SK-N-SH (cell line): ENCODE measurements around the gene SERINC1. TPM values are rescaled to one million over a fixed set of nuclear protein-coding genes. Genes with fewer than 3 reads are reported as not detected.

ENCODE experiments used
- CTCF ChIA-PET: fragments of 300-600, 350-600 bp; formaldehyde crosslinking; extraction: SDS; loops from one replicate; lab custom pipeline; 2021; lab: Yijun Ruan, JAX
- POLR2A ChIA-PET: fragments of 350-600 bp; sonication (Branson Sonifier 250); formaldehyde crosslinking; extraction: SDS; loops from one replicate; lab custom pipeline; 2020; ENCODE audit warnings: antibody characterized with exemption, inconsistent platforms; lab: Yijun Ruan, JAX
- DNase-seq: peaks from one replicate; pipeline ENCODE4 v3.0.0; 2012
- H2AFZ ChIP-seq: fragments of 200-600 bp; sonication (generic); 2 replicates; pipeline ENCODE4 v1.8.1; 2016; ENCODE audit warnings: antibody characterized with exemption, mild to moderate bottlenecking, low read depth
- H3F3A ChIP-seq: fragments of 200-600 bp; sonication (generic); replicated peaks from 2 replicates; pipeline ENCODE3; 2016; ENCODE audit warnings: antibody characterized with exemption, mild to moderate bottlenecking; ENCODE audit not compliant: insufficient read depth
- H3K27ac ChIP-seq, 2 experiments: fragments of 200-500 bp in 1 of 2; fragments of 200-600 bp in 1 of 2; sonication (Bioruptor generic) in 1 of 2; sonication (generic), shearing (Covaris generic) in 1 of 2; 2 replicates each; pipeline versions ENCODE4 v1.5.1 to v1.6.1; 2014 to 2016; ENCODE audit warnings: low read depth in 2 of 2, inconsistent platforms in 1 of 2, low read length in 1 of 2, mild to moderate bottlenecking in 1 of 2, mixed read lengths in 1 of 2
- H3K27me3 ChIP-seq: fragments of 200-600 bp; sonication (generic), shearing (Covaris generic); 2 replicates; pipeline ENCODE4 v1.6.1; 2016; ENCODE audit warnings: mixed run types; ENCODE audit not compliant: insufficient read depth
- H3K36me3 ChIP-seq, 2 experiments: fragments of 200-500 bp in 1 of 2; fragments of 200-600 bp in 1 of 2; sonication (Bioruptor generic) in 1 of 2; sonication (generic) in 1 of 2; replicated peaks in 1 of 2; 2 replicates each; pipeline versions ENCODE3 to v1.5.1; 2014 to 2016; ENCODE audit warnings: low read length in 1 of 2, mild to moderate bottlenecking in 1 of 2; ENCODE audit not compliant: insufficient read depth in 2 of 2, control insufficient read depth in 1 of 2
- H3K4me1 ChIP-seq, 2 experiments: fragments of 200-500 bp in 1 of 2; fragments of 200-600 bp in 1 of 2; sonication (Bioruptor generic) in 1 of 2; sonication (generic), shearing (Covaris generic) in 1 of 2; 2 replicates each; pipeline versions ENCODE4 v1.5.1 to v1.6.1; 2014 to 2016; ENCODE audit warnings: low read depth in 1 of 2, low read length in 1 of 2, mixed run types in 1 of 2; ENCODE audit not compliant: insufficient read depth in 2 of 2, control insufficient read depth in 1 of 2
- H3K4me2 ChIP-seq: fragments of 200-600 bp; sonication (generic), shearing (Covaris generic); 2 replicates; pipeline ENCODE4 v1.6.1; 2017; ENCODE audit warnings: mixed run types
- H3K4me3 ChIP-seq, 2 experiments: fragments of 200-500 bp in 1 of 2; fragments of 200-600 bp in 1 of 2; sonication (Bioruptor generic) in 1 of 2; sonication (generic), shearing (Covaris generic) in 1 of 2; 2 replicates each; pipeline versions ENCODE4 v1.5.1 to v1.8.1; 2014 to 2016; ENCODE audit warnings: low read depth in 2 of 2, inconsistent platforms in 1 of 2, low read length in 1 of 2, mild to moderate bottlenecking in 1 of 2, mixed read lengths in 1 of 2, moderate library complexity in 1 of 2
- H3K79me2 ChIP-seq: fragments of 200-600 bp; sonication (generic); 2 replicates; pipeline ENCODE4 v1.8.1; 2017; ENCODE audit warnings: mild to moderate bottlenecking; ENCODE audit not compliant: insufficient read depth
- H3K9ac ChIP-seq: fragments of 200-600 bp; sonication (generic); 2 replicates; pipeline ENCODE4 v1.6.1; 2017; ENCODE audit warnings: mixed run types
- H3K9me2 ChIP-seq: fragments of 200-600 bp; sonication (generic); 2 replicates; pipeline ENCODE4 v1.6.1; 2017; ENCODE audit warnings: mixed run types
- H3K9me3 ChIP-seq: fragments of 200-600 bp; sonication (generic); 2 replicates; pipeline ENCODE4 v1.6.1; 2017; ENCODE audit warnings: mixed run types, mild to moderate bottlenecking, moderate library complexity
- H4K20me1 ChIP-seq: fragments of 200-600 bp; sonication (generic); 2 replicates; pipeline ENCODE4 v1.6.1; 2017; ENCODE audit warnings: mild to moderate bottlenecking, mixed run types; ENCODE audit not compliant: insufficient read depth
- ELF1 ChIP-seq: IDR thresholded peaks from 2 replicates; pipeline ENCODE4 v1.4.0; 2012
- GABPA ChIP-seq: IDR thresholded peaks from 2 replicates; pipeline ENCODE4 v1.4.0; 2012; ENCODE audit warnings: low read depth, mild to moderate bottlenecking
- MAX ChIP-seq: IDR thresholded peaks from 2 replicates; pipeline ENCODE4 v1.4.0; 2012; ENCODE audit warnings: low read depth
- MXI1 ChIP-seq: IDR thresholded peaks from 2 replicates; pipeline ENCODE4 v1.6.1; 2012; ENCODE audit warnings: mild to moderate bottlenecking, low read depth, low read length, improper control_type of control experiment
- NFIC ChIP-seq: IDR thresholded peaks from 2 replicates; pipeline ENCODE4 v1.4.0; 2012; ENCODE audit warnings: borderline replicate concordance
- NRF1 ChIP-seq: IDR thresholded peaks from 2 replicates; pipeline ENCODE4 v1.6.1; 2012; ENCODE audit warnings: low read depth, mild to moderate bottlenecking, low read length
- POLR2AphosphoS5 ChIP-seq: IDR thresholded peaks from 2 replicates; pipeline ENCODE4 v1.6.1; 2012; ENCODE audit warnings: low read depth, low read length
- REST ChIP-seq: IDR thresholded peaks from 2 replicates; pipeline ENCODE4 v1.6.1; 2012; ENCODE audit warnings: mild to moderate bottlenecking, low read depth, low read length, moderate library complexity
- RFX5 ChIP-seq: IDR thresholded peaks from 2 replicates; pipeline ENCODE4 v1.6.1; 2012; ENCODE audit warnings: mild to moderate bottlenecking, improper control_type of control experiment, low read length
- SIN3A ChIP-seq: IDR thresholded peaks from 2 replicates; pipeline ENCODE4 v1.6.1; 2012; ENCODE audit warnings: low read depth, mild to moderate bottlenecking, low read length, moderate library complexity, borderline replicate concordance
- TAF1 ChIP-seq: IDR thresholded peaks from 2 replicates; pipeline ENCODE4 v1.6.1; 2012; ENCODE audit warnings: low read depth, mild to moderate bottlenecking, low read length, moderate library complexity, borderline replicate concordance
- TEAD4 ChIP-seq: IDR thresholded peaks from 2 replicates; pipeline ENCODE4 v1.4.0; 2012; ENCODE audit warnings: mild to moderate bottlenecking, borderline replicate concordance; ENCODE audit not compliant: insufficient read depth
- YY1 ChIP-seq: IDR thresholded peaks from 2 replicates; pipeline ENCODE4 v1.4.0; 2012; ENCODE audit warnings: low read depth, mild to moderate bottlenecking
- WGBS: methylation state at CpG from one replicate; pipeline ENCODE4 v1.1.6; 2017; ENCODE audit warnings: low lambda C conversion rate; 5-methylcytosine and 5-hydroxymethylcytosine counted together
- polyA plus RNA-seq, 3 experiments: library from polyadenylated mRNA; depleted of rRNA; stranded (reverse); fragments of >200 nt; gene quantifications; 2 replicates each; pipeline ENCODE4 v1.2.3, GENCODE V29; 2012
- TF ChIP-seq, protein P1 (sequence below): IDR thresholded peaks from 2 replicates; pipeline ENCODE4 v1.4.0; 2012; ENCODE audit warnings: low read depth, borderline replicate concordance

The SERINC1 gene
- polyA plus RNA-seq (2012; rRNA removed), result 55.2 and 93.1 TPM in 2 replicates
- 101 and 111 TPM in 2 replicates for polyA plus RNA-seq (2012; cell fraction: cytosol; rRNA removed)
- 13.0 and 37.4 TPM in 2 replicates for polyA plus RNA-seq (2012; cell fraction: nucleus; rRNA removed)

DNA sequence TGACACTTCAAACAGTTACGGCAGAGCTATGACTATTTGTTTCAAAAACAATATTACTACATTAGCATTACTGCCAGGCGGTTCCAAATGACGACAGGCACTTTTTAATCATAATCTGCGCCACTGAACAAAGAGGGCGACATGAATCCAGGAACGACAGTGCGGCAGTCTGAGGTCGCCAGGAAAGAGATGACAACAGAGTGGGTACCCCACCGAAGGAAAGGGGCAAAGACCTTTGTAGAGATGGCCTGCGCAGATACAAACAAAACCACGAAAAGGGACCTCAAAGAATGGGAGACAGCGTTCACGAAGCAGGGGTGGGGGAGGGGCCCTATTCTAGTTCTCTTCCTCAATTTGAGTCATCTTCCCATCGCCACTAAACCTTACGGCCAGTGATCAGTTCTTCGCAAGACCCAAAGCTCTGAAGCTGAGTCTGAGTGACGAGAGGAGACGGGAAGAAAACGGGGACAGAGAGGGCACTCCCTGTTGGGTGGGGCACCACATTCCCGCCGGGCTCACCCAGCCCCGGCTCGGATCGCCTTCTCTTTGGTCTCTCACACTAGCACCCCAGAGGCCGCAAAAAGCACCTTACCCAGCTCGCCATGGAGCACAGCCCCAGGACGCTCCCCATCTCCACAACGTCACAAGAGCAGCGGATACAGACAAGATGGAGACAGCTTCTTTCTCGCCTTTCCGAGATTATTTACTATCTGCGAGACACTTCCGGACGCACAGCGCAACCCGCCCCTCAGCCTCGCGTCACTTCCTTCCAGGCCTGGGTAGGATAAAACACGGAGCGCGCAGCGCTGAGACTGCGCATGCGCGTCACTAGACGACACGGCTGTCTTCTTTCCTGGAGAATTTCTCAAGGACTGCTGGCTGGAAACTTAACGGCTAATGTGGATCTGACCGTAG is at the start of gene SERINC1:
Gene SERINC1 (minus strand): TSS at position 701 of the 915 bp plus-strand sequence. CDS start 70 bp downstream, at position 631.
- Histone ChIP-seq H3K9me2 (no peaks in the 10 kb centered on the region), H2AFZ (peak within 1 kb of the TSS; percentile 94), H3K4me2 (peak within 1 kb of the TSS; percentile 85), H3K27me3 (no peaks in the 10 kb centered on the region), H3K79me2 (peaks cover 52% of the 10 kb centered on the region), H3K36me3 (peaks cover 4 to 7% of the 10 kb centered on the region in 2 experiments), H3K4me3 (peak within 1 kb of the TSS; percentile 90 to 98), H3K9ac (peak within 1 kb of the TSS; percentile 90), H4K20me1 (peaks cover 45% of the 10 kb centered on the region), H3F3A (no peaks in the 10 kb centered on the region), H3K9me3 (no peaks in the 10 kb centered on the region)
- POLR2A ChIA-PET, result no interaction called here
- DNase-seq, result peak; percentile 87
- CTCF ChIA-PET, result interaction anchor here (1.4 to 2.1 kb wide), 2 partner anchors 20 to 59 kb away, joined by 6 to 14 read pairs; no protein-coding TSS in a partner anchor
- under 1% methylated on average over 31 of the region's 49 CpGs for WGBS
- TF ChIP-seq RFX5 (no peak), REST (peak; percentile 16; the same call in 1 of the 2 replicates), MAX (peak; percentile 24; the same call in 1 of the 2 replicates), YY1 (peak; percentile 82), ELF1 (peak; percentile 74), NFIC (no peak), TAF1 (peak; percentile 86), TEAD4 (no peak), POLR2AphosphoS5 (peak; percentile 95), MXI1 (peak; percentile 36; the same call in 1 of the 2 replicates), GABPA (peak; percentile 89), SIN3A (peak; percentile 79), NRF1 (peak; percentile 81)
- TF ChIP-seq, protein P1, sequence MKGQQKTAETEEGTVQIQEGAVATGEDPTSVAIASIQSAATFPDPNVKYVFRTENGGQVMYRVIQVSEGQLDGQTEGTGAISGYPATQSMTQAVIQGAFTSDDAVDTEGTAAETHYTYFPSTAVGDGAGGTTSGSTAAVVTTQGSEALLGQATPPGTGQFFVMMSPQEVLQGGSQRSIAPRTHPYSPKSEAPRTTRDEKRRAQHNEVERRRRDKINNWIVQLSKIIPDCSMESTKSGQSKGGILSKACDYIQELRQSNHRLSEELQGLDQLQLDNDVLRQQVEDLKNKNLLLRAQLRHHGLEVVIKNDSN, result no peak
- TF ChIP-seq, all 33 proteins: peak for 10
- H3K27ac ChIP-seq, result peak within 1 kb of the TSS; percentile 85 to 91
- peaks cover 0 to 5% of the 10 kb centered on the region in 2 experiments; a peak in 2 of 4 replicates for H3K4me1 ChIP-seq
